Smooth muscle cell (in vitro differentiated cells): ENCODE measurements around the gene AGPAT1. TPM values are rescaled to one million over a fixed set of nuclear protein-coding genes. Genes with fewer than 3 reads are reported as not detected.
A peak's percentile ranks its signal among the peaks of the same experiment; 100 is the strongest.

ENCODE experiments used
- DNase-seq: peaks from one replicate; lab custom pipeline; 2025; ENCODE audit not compliant: unreplicated experiment; lab: John Stamatoyannopoulos, UW
- H2AFZ ChIP-seq: fragments of 200-600 bp; sonication (generic); 2 replicates; pipeline ENCODE4 v1.6.0; 2016; ENCODE audit warnings: antibody characterized with exemption, low read depth, mild to moderate bottlenecking
- H3F3A ChIP-seq: fragments of 200-600 bp; sonication (generic); 2 replicates; pipeline ENCODE4 v1.6.0; 2017; ENCODE audit warnings: antibody characterized with exemption, low read depth
- H3K27ac ChIP-seq: fragments of 200-600 bp; sonication (generic); 2 replicates; pipeline ENCODE4 v1.5.1; 2016; ENCODE audit warnings: low read depth, mild to moderate bottlenecking
- H3K27me3 ChIP-seq: fragments of 200-600 bp; sonication (generic); 2 replicates; pipeline ENCODE4 v1.6.1; 2016; ENCODE audit warnings: low read depth, mild to moderate bottlenecking
- H3K36me3 ChIP-seq: fragments of 200-600 bp; sonication (generic); 2 replicates; pipeline ENCODE4 v1.5.1; 2016; ENCODE audit warnings: low read depth
- H3K4me1 ChIP-seq: fragments of 200-600 bp; sonication (generic); 2 replicates; pipeline ENCODE4 v1.5.1; 2016; ENCODE audit warnings: low read depth
- H3K4me2 ChIP-seq: fragments of 200-600 bp; sonication (generic); 2 replicates; pipeline ENCODE4 v1.6.0; 2016; ENCODE audit warnings: mild to moderate bottlenecking
- H3K4me3 ChIP-seq: fragments of 200-600 bp; sonication (generic); 2 replicates; pipeline ENCODE4 v1.5.1; 2016; ENCODE audit warnings: mild to moderate bottlenecking
- H3K79me2 ChIP-seq: fragments of 200-600 bp; sonication (generic); 2 replicates; pipeline ENCODE4 v1.6.0; 2016; ENCODE audit warnings: low read depth, mild to moderate bottlenecking
- H3K9ac ChIP-seq: fragments of 200-600 bp; sonication (generic); 2 replicates; pipeline ENCODE4 v1.6.0; 2016; ENCODE audit warnings: low read depth
- H3K9me3 ChIP-seq: fragments of 200-600 bp; sonication (generic); replicated peaks from 2 replicates; pipeline ENCODE4 v1.5.1; 2016; ENCODE audit warnings: low read depth
- H4K20me1 ChIP-seq: fragments of 200-600 bp; sonication (generic); 2 replicates; pipeline ENCODE4 v1.6.0; 2016; ENCODE audit warnings: low read depth
- CTCF ChIP-seq: fragments of 200-600 bp; sonication (generic); IDR thresholded peaks from 2 replicates; pipeline ENCODE4 v1.5.1; 2017; ENCODE audit warnings: borderline replicate concordance, mild to moderate bottlenecking, antibody characterized with exemption; ENCODE audit not compliant: insufficient read depth, poor library complexity, severe bottlenecking
- WGBS: methylation state at CpG from one replicate; pipeline ENCODE4 v1.1.7; 2016; ENCODE audit warnings: low lambda C conversion rate; 5-methylcytosine and 5-hydroxymethylcytosine counted together
- polyA plus RNA-seq: library from polyadenylated mRNA; unstranded; fragments of >200 nt; fragmentation: Nextera tagmentation; extraction: Ambion mirVana; gene quantifications from 2 replicates; pipeline ENCODE4 v1.2.1, GENCODE V29; 2016
- total RNA-seq: library from RNA; depleted of rRNA; stranded (reverse); fragments of >200 nt; gene quantifications from 2 replicates; pipeline ENCODE4 v1.2.3, GENCODE V29; 2014

The AGPAT1 gene
- total and polyA plus RNA-seq, 2 experiments from 2014 or later, result 52.4 to 71.1 TPM

DNA sequence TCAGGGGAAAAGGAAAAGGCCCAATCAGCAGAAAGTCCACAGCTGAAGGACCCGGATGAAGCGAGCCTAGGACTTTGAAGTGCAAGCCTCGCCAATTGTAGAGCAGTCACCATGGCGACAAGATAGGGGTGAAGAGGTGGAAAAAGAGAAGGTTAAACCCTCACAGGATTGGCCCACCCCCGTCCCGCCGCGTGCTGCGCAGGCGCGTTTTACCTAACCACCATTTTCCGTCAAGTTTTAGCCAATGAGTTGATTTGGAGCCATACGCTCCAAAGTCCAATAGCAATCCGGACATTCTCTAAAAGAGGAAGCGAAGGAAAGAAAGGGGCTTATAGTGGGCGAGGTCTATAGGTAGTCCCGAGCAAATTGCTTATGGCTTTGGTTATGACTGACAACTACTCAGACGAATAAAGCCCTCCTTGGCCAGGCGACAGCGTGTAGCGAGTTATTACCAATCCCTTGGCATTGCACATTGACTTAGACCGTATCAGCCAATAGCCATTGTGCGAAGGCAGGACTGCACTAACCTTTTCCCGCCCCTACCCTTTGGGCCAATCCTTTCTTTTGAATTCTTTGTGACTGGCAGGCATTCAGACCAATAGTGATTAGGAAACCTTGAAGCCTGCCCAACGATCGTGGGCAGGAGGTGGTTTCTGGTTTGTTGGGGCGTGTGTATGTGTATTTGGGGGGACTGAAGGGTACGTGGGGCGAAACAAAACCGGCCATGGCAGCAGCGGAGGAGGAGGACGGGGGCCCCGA is 2.1 kb upstream of the AGPAT1 start, which contains the start of gene RNF5:
TSS of gene RNF5 (plus strand) at position 618 of the 759 bp plus-strand sequence. CDS start at position 725, 107 bp downstream.
- Histone ChIP-seq H3K4me1 (peaks cover 15% of the 10 kb centered on the region), H3F3A (peaks cover 9% of the 10 kb centered on the region), H3K4me3 (peak within 1 kb of the TSS; percentile 91), H3K4me2 (peak within 1 kb of the TSS; percentile 99), H4K20me1 (no peaks in the 10 kb centered on the region), H3K27ac (peak within 1 kb of the TSS; percentile 95), H3K9ac (peak within 1 kb of the TSS; percentile 84), H3K79me2 (peaks cover 39% of the 10 kb centered on the region), H3K9me3 (no peaks in the 10 kb centered on the region), H3K36me3 (no peaks in the 10 kb centered on the region), H2AFZ (peak within 1 kb of the TSS; percentile 85), H3K27me3 (no peaks in the 10 kb centered on the region)
- DNase-seq, result peak; percentile 93
- TF ChIP-seq CTCF, result no peak
- WGBS, result under 1% methylated on average over 26 of the region's 33 CpGs

DNA sequence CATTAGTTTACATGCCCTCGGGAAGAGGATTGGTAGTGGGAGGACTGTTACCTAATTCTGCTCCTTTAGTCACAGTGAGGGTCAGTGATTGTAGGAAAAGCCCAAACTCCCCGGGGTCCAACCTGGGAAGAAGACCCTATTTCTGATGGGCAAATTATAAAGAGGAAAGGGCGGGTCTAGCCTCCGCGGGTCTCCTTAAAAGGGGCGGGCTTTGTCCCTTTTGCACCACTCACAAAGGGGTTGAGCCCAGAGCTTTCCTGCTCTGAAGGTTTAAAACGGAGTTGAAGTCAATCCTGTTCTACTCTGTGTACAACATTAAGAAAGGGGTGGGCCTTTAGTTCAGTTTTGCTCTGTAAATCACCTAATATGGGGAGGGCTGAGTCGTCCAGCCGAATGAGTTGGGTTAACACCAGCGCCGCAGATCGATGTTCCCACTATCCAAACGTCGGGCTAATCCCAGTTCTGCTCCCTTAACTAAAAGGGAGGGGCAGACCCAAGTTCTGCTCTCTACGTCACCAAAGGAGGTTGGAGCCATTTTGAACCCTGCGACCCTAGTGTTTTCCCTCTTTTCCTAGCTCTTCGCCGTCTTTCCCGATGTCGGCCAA is 1.4 kb upstream of the AGPAT1 start:
- peak overlapping the region; percentile 95 for H3K27ac ChIP-seq
- H3K9me3 ChIP-seq, result no peaks in the 10 kb centered on the region
- H3K4me1 ChIP-seq, result peaks cover 15% of the 10 kb centered on the region
- peak overlapping the region; percentile 91 for H3K4me3 ChIP-seq
- peak overlapping the region; percentile 94 for H3K4me2 ChIP-seq
- H3F3A ChIP-seq, result peaks cover 9% of the 10 kb centered on the region
- H4K20me1 ChIP-seq, result no peaks in the 10 kb centered on the region
- WGBS, result 3% methylated on average over 20 of the region's 20 CpGs
- H3K27me3 ChIP-seq, result no peaks in the 10 kb centered on the region
- no peak for DNase-seq
- peak overlapping the region; percentile 84 for H3K9ac ChIP-seq
- H2AFZ ChIP-seq, result peak overlapping the region; percentile 85
- peaks cover 46% of the 10 kb centered on the region for H3K79me2 ChIP-seq
- H3K36me3 ChIP-seq, result no peaks in the 10 kb centered on the region
- no peak for TF ChIP-seq CTCF

DNA sequence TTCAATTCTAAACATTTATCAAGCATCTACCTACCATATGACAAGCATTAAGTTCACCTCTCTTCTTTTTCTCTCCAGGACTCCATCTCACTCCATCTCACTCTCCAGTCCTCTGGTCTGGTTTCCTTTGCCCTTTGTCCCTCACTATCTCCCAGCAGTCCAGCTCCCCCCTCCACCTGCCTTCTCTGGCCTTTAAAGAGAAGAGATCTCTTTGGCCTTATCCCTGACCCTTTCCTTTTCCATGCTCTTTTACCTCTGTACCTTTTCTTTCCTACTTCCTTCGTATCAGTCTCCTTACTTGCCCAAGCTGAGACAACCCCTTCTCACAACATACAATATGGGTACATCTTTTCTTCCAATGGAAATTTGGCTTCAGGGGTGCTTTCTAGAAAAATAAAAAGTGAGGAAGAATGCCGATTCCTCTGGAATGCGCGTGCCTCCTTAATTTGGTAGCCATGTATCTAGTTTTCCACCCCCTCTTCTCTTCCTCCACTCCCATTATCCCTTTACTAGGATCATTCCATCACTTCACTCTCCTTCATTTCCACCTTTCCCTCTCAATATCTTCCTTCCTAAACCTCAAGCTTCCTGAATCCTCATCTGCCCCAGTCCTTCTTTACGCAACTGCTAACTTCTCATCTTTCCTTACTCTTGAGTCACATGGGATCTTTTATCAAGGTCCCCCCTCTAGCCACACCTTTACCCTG is 745 bp upstream of the AGPAT1 start:
- H3K4me1 ChIP-seq, result peaks cover 15% of the 10 kb centered on the region
- H4K20me1 ChIP-seq, result no peaks in the 10 kb centered on the region
- peak overlapping the region; percentile 85 for H2AFZ ChIP-seq
- H3F3A ChIP-seq, result peaks cover 9% of the 10 kb centered on the region
- WGBS, result 12% methylated on average over 5 of the region's 5 CpGs
- peaks cover 52% of the 10 kb centered on the region for H3K79me2 ChIP-seq
- TF ChIP-seq CTCF, result no peak
- H3K9me3 ChIP-seq, result no peaks in the 10 kb centered on the region
- DNase-seq, result no peak
- H3K4me3 ChIP-seq, result peak overlapping the region; percentile 91
- H3K9ac ChIP-seq, result peak overlapping the region; percentile 84
- H3K27ac ChIP-seq, result peak overlapping the region; percentile 95
- H3K4me2 ChIP-seq, result peak overlapping the region; percentile 94
- no peaks in the 10 kb centered on the region for H3K27me3 ChIP-seq
- H3K36me3 ChIP-seq, result no peaks in the 10 kb centered on the region
